RWPE2 (cell line): Measurements from ENCODE around the gene PGM2L1.

ENCODE experiments used
- ATAC-seq: fragments of 200-7000 bp; cut with Tn5 transposase; 3 replicates; pipeline ENCODE4 v1.9.1; 2021; ENCODE audit warnings: low read depth
- DNase-seq: peaks from one replicate; pipeline ENCODE4 v3.0.0-alpha.2; 2020; ENCODE audit warnings: low spot score
- H3K27ac ChIP-seq: fragments of 450-650 bp; 2 replicates; pipeline ENCODE4 v1.5.1; 2017; ENCODE audit warnings: mild to moderate bottlenecking; ENCODE audit not compliant: poor library complexity, severe bottlenecking
- H3K27me3 ChIP-seq: fragments of 250-450 bp; sonication (Bioruptor Pico); 2 replicates; pipeline ENCODE4 v1.5.1; 2021; ENCODE audit warnings: mild to moderate bottlenecking, moderate library complexity; ENCODE audit not compliant: insufficient read depth, poor library complexity, severe bottlenecking
- H3K36me3 ChIP-seq: fragments of 250-450 bp; sonication (Bioruptor Pico); 2 replicates; pipeline ENCODE4 v1.5.1; 2020; ENCODE audit warnings: low read depth, mild to moderate bottlenecking, moderate library complexity
- H3K4me1 ChIP-seq: fragments of 250-450 bp; sonication (Bioruptor Pico); 2 replicates; pipeline ENCODE4 v1.5.1; 2021; ENCODE audit warnings: mild to moderate bottlenecking, moderate library complexity; ENCODE audit not compliant: insufficient read depth, poor library complexity, severe bottlenecking
- H3K4me3 ChIP-seq: fragments of 250-450 bp; sonication (Bioruptor Pico); 2 replicates; pipeline ENCODE4 v1.5.1; 2021; ENCODE audit warnings: mild to moderate bottlenecking, moderate library complexity; ENCODE audit not compliant: severe bottlenecking
- H3K9me3 ChIP-seq: fragments of 250-450 bp; sonication (Bioruptor Pico); 2 replicates; pipeline ENCODE4 v1.5.1; 2021; ENCODE audit warnings: mild to moderate bottlenecking, moderate library complexity; ENCODE audit not compliant: severe bottlenecking
- TF ChIP-seq, protein P1 (sequence below): fragments of 450-650 bp; IDR thresholded peaks from one replicate; pipeline ENCODE4 v1.5.1; 2017; ENCODE audit warnings: mild to moderate bottlenecking, moderate library complexity; ENCODE audit not compliant: poor library complexity, severe bottlenecking

PGM2L1 gene

DNA sequence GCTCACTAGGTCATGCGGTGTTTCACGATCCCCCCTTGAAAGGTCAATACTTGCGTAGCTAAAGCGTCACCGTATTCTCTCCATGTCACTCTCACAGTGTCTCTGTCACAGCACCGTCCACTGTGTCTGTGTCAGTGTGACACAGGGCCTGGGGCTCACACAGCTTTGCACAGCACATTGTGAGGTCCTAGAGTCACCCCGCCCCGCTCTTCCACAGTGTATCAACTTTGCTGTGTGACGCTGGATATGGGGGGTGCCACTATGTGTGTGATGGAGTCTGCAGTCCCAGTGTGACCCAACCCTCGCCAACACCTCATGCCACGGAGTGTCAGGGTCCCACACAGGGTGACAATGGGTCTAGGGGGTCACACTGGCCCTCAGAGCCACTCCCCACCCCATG, 87.4 kb downstream of the PGM2L1 start:
- H3K27ac ChIP-seq = no peak overlapping the region
- ATAC-seq = no peak
- no peaks in the 10 kb centered on the region for H3K27me3 ChIP-seq
- H3K9me3 ChIP-seq = no peaks in the 10 kb centered on the region
- H3K4me3 ChIP-seq = peak overlapping the region; percentile 52
- TF ChIP-seq, protein P1, sequence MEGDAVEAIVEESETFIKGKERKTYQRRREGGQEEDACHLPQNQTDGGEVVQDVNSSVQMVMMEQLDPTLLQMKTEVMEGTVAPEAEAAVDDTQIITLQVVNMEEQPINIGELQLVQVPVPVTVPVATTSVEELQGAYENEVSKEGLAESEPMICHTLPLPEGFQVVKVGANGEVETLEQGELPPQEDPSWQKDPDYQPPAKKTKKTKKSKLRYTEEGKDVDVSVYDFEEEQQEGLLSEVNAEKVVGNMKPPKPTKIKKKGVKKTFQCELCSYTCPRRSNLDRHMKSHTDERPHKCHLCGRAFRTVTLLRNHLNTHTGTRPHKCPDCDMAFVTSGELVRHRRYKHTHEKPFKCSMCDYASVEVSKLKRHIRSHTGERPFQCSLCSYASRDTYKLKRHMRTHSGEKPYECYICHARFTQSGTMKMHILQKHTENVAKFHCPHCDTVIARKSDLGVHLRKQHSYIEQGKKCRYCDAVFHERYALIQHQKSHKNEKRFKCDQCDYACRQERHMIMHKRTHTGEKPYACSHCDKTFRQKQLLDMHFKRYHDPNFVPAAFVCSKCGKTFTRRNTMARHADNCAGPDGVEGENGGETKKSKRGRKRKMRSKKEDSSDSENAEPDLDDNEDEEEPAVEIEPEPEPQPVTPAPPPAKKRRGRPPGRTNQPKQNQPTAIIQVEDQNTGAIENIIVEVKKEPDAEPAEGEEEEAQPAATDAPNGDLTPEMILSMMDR = no peak
- no peaks in the 10 kb centered on the region for H3K4me1 ChIP-seq
- no peaks in the 10 kb centered on the region for H3K36me3 ChIP-seq
- DNase-seq = no peak

DNA sequence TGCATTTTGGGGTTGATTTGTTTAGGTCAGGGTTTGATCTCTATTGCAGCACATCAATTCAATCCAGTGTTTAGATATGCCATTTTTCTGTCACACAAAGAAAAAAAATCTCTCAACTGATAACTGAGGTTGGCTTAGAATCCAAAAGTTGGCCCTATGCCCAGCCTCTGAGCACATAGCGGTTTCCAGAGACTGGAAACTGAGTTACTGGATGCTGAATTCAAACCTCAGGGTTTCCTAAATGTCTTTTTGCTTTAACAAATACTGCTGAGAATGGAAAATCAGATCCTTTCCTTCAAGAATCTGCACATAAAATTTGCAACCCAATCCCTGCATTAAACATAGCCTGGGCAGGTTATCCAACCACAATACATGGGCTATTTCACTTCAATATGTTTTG, 90.8 kb downstream of the PGM2L1 start:
- no peak overlapping the region for H3K27ac ChIP-seq
- H3K9me3 ChIP-seq = no peaks in the 10 kb centered on the region
- H3K36me3 ChIP-seq = no peaks in the 10 kb centered on the region
- no peaks in the 10 kb centered on the region for H3K27me3 ChIP-seq
- no peak overlapping the region for H3K4me3 ChIP-seq
- H3K4me1 ChIP-seq = no peaks in the 10 kb centered on the region
- no peak for ATAC-seq
- DNase-seq = no peak
- TF ChIP-seq, protein P1 = no peak

DNA sequence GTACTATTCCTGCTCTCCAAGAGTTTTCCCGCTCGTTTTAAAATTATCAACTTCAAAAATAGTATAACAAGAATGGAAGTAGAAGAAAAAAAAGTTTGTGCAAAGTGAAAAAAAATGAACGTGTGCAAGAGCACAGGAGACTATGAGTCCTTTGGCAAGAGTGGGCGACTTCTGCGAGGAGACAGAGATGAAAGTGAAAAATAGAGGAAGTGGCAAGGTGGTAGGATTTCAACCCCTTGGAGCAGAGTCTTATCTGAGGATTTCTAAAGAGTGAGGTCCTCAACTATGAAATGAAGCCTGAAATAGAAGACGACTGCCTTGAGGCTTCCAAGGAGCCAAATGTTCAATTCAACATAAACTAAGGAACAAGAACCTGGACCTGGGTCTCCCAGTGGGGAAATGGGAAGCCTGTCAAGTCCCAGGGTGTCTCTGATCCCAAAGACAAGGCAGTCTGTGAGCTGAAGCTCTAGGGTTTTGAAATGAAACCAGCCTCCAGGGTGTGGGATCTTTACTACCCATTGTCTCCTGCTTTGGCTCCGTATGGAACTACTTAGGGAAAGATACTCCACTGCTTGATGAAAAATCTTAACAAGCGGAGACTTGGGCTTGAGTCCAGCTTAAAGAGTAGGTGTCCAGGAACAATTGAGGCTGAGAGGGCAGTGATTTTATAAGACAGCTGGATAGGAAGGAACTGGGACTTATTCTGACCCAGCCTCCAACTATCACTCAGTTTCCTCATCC, 91.6 kb downstream of the PGM2L1 start:
- TF ChIP-seq, protein P1 = no peak
- ATAC-seq = no peak
- Histone ChIP-seq H3K27ac (no peak overlapping the region), H3K27me3 (no peaks in the 10 kb centered on the region), H3K4me3 (no peak overlapping the region), H3K36me3 (no peaks in the 10 kb centered on the region), H3K4me1 (no peaks in the 10 kb centered on the region), H3K9me3 (no peaks in the 10 kb centered on the region)
- no peak for DNase-seq

DNA sequence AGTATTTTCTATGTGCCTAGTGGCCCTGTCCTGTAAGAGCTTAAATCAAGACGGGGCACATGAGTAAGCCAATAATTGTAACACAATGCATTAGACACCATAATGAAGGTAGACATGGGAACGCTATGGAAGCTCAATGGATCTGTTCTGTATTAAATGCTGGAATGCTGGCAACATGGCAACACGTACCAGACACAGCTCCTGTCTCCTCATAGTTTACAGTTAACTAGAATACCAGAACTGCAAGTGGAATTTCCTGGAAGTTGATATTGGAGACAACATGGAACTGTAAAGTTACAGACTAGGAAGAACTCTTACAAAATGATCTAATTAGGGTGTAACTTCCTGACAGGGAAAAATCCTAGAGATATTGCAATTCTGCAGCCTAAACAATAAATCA, 99.2 kb downstream of the PGM2L1 start:
- H3K27me3 ChIP-seq = no peaks in the 10 kb centered on the region
- no peak for ATAC-seq
- no peaks in the 10 kb centered on the region for H3K36me3 ChIP-seq
- H3K4me3 ChIP-seq = no peak overlapping the region
- TF ChIP-seq, protein P1 = no peak
- no peak for DNase-seq
- H3K9me3 ChIP-seq = no peaks in the 10 kb centered on the region
- no peaks in the 10 kb centered on the region for H3K4me1 ChIP-seq
- no peak overlapping the region for H3K27ac ChIP-seq

DNA sequence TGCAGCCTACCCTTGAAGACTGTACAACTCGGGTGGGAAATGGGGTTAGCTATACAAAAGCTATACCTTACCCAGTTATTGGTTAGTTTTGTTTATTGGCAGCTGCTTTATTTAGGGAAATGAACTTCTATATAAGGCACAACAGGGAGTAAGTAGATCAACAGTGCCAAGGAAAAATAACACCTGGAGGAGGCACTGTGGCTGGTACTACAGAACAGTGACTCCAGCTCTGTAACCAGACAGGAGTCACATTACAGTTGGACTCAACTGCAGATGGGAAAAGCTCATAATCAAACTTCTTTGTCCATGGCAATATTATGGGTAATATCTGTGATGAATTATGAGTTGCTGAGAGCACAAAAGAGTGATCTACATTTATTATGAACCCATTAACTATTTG, 100.7 kb downstream of the PGM2L1 start:
- no peak for ATAC-seq
- H3K4me1 ChIP-seq = no peaks in the 10 kb centered on the region
- no peaks in the 10 kb centered on the region for H3K27me3 ChIP-seq
- H3K4me3 ChIP-seq = no peak overlapping the region
- DNase-seq = no peak
- H3K36me3 ChIP-seq = no peaks in the 10 kb centered on the region
- TF ChIP-seq, protein P1 = no peak
- no peaks in the 10 kb centered on the region for H3K9me3 ChIP-seq
- no peak overlapping the region for H3K27ac ChIP-seq
